Measurements from ENCODE around the gene PRDM2.

DNA sequence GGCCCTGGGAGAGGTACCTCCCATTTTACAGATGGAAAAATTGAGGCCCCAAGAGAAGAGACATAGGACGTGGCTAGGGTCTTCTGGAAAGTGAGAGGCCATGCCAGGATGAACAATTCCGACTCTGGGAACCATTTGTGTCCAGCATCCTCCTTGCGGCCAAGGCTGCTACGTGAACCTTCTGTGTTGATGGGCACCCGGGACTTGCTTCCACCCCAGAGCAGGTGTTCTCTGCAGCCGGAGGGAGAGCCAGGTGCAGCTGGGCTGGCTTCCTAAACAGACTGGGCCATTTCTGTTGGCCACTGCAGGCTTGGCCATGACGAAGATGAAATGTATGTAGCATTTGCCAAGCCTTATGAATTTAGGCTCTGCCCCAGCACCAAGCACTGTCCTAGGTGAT lies 118.9 kb downstream of the PRDM2 start:
- TF ChIP-seq RNF2 (conservative IDR thresholded peaks at IDR 0.05; ENCODE audit: low read depth) (no peak), RELA (CRISPR knock-in tag; IDR thresholded peaks at IDR 0.05) (no peak), PAX8 (CRISPR knock-in tag; IDR thresholded peaks at IDR 0.05; ENCODE audit: borderline replicate concordance) (no peak)

All from HepG2 (cell line).